IPS-18a (cell line): Measurements from ENCODE around the gene NOS1AP.

Source experiments
- H3K27ac ChIP-seq: one replicate; pipeline ENCODE4 v1.5.1; 2013; ENCODE audit warnings: low read length
- H3K27me3 ChIP-seq: one replicate; pipeline ENCODE4 v1.6.1; 2013; ENCODE audit warnings: mild to moderate bottlenecking, low read length; ENCODE audit not compliant: control insufficient read depth, insufficient read depth
- H3K36me3 ChIP-seq: one replicate; pipeline ENCODE4 v1.6.1; 2013; ENCODE audit warnings: low read depth, low read length; ENCODE audit not compliant: control insufficient read depth
- H3K4me1 ChIP-seq: one replicate; pipeline ENCODE4 v1.6.1; 2013; ENCODE audit warnings: low read depth, low read length; ENCODE audit not compliant: control insufficient read depth
- H3K4me3 ChIP-seq: one replicate; pipeline ENCODE4 v1.5.1; 2013; ENCODE audit warnings: low read length
- H3K9ac ChIP-seq: one replicate; pipeline ENCODE4 v1.6.1; 2013; ENCODE audit warnings: mild to moderate bottlenecking, low read length, moderate library complexity
- H3K9me3 ChIP-seq: one replicate; pipeline ENCODE4 v1.6.1; 2013; ENCODE audit warnings: low read depth, low read length; ENCODE audit not compliant: control insufficient read depth

The NOS1AP gene

GRCh38 chr1:162069334-162070093, at the start of gene NOS1AP:
NOS1AP (plus strand) TSS chr1:162069691; CDS start chr1:162070178, 487 bp downstream.
- H3K9me3 ChIP-seq, result no peaks in the 10 kb centered on the region
- H3K4me3 ChIP-seq, result peak within 1 kb of the TSS; percentile 85
- no peaks in the 10 kb centered on the region for H3K27me3 ChIP-seq
- peaks cover 35% of the 10 kb centered on the region for H3K4me1 ChIP-seq
- peak within 1 kb of the TSS; percentile 60 for H3K9ac ChIP-seq
- no peak within 1 kb of the TSS for H3K27ac ChIP-seq
- no peaks in the 10 kb centered on the region for H3K36me3 ChIP-seq

- Histone ChIP-seq H3K4me3 (no peak overlapping the region), H3K27ac (no peak overlapping the region), H3K9ac (no peak overlapping the region), H3K27me3 (peaks cover 27% of the 10 kb centered on the region), H3K9me3 (no peaks in the 10 kb centered on the region), H3K36me3 (no peaks in the 10 kb centered on the region), H3K4me1 (peaks cover 10% of the 10 kb centered on the region)
Measured at GRCh38 chr1:162020150-162020549, 49.3 kb upstream of the NOS1AP start.

GRCh38 chr1:162021124-162021523, 48.4 kb upstream of the NOS1AP start:
- Histone ChIP-seq H3K4me3 (no peak overlapping the region), H3K36me3 (no peaks in the 10 kb centered on the region), H3K27me3 (peaks cover 37% of the 10 kb centered on the region), H3K9me3 (no peaks in the 10 kb centered on the region), H3K27ac (no peak overlapping the region), H3K4me1 (peaks cover 10% of the 10 kb centered on the region), H3K9ac (no peak overlapping the region)

DNA sequence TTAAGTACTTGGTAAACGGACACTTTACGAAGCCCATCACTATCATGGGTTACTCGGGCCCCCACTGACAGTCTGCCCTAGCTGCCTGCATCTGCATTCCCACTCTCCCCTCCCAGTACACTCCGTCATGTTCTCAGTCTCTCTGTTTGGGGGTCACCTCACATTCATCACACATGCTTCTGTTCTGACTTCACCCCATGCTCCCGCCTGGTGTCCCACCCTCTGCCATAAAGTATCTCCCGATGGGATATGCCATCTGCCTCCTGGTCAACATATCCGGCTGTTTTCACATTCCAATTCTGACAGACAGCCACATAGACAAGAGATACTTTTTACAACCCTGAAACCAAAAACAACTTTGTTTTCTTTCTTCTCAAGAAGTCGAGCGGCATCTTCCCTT, 46.9 kb upstream of the NOS1AP start:
- Histone ChIP-seq H3K4me1 (peaks cover 10% of the 10 kb centered on the region), H3K9me3 (no peaks in the 10 kb centered on the region), H3K9ac (no peak overlapping the region), H3K27ac (no peak overlapping the region), H3K27me3 (peaks cover 46% of the 10 kb centered on the region), H3K4me3 (peak overlapping the region; percentile 58), H3K36me3 (no peaks in the 10 kb centered on the region)

- Histone ChIP-seq H3K4me3 (peak overlapping the region; percentile 58), H3K9ac (peak overlapping the region; percentile 28), H3K4me1 (peaks cover 10% of the 10 kb centered on the region)
Measured at GRCh38 chr1:162023181-162023546, 46.3 kb upstream of the NOS1AP start.

DNA sequence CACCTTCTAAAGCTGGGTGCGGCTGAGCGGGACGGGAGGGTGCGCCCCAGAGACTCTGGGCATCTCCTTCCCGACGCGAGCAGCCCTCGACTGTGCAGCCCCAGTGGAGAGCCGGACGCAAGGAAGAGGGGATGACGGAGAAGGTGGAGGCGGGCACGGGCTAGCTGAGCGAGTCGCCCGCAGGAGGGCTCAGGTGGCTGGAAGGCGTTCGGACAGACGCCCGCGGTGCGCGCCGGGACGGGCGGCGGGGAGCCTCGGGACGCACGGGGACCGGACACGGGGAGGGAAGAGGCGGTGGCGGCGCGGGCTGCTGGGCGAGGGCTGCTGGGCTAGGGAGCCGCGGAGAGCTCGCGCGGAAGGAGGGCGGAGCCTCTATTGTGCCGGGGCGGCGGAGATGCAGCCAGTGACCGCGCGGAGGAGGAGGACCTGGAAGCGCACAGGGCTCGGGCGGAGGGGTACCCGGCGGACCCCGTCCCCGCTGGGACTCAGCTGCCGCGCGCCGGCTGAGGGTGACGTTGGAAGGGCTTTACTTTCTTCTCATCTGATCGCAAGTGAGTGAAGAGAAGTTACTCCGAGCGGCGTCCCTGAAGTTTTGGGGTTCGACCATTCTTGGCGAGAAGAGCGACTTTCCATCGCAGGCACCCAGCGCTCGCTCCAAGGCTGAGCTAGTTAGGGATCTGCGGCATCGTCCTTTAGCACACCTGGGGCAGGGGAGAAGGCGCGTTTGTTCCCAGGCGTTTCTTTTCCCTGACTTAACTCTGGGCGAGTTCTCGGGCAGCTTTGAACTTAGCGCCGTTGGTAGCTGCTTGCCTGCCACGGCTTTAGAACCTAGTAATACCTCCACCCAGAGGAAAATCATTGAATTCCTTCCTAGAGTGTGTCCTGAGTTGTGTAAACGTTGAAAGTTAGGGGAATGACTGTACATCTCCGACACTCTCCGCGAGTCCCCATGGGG, 45.7 kb upstream of the NOS1AP start, which contains the start of gene OLFML2B:
Gene OLFML2B, minus strand, starts transcription at position 323 of the 955 bp plus-strand sequence. CDS start 439 bp downstream, outside the sequence.
- Histone ChIP-seq H3K4me3 (peak within 1 kb of the TSS; percentile 58), H3K27ac (no peak within 1 kb of the TSS), H3K9ac (peak within 1 kb of the TSS; percentile 28), H3K27me3 (peaks cover 46% of the 10 kb centered on the region), H3K36me3 (no peaks in the 10 kb centered on the region), H3K4me1 (peaks cover 10% of the 10 kb centered on the region), H3K9me3 (no peaks in the 10 kb centered on the region)

More at GRCh38 chr1:162023181-162023546, 46.3 kb upstream of the NOS1AP start:
- H3K27me3 ChIP-seq, result peaks cover 46% of the 10 kb centered on the region
- no peaks in the 10 kb centered on the region for H3K36me3 ChIP-seq
- no peak overlapping the region for H3K27ac ChIP-seq
- H3K9me3 ChIP-seq, result no peaks in the 10 kb centered on the region

- Histone ChIP-seq H3K9me3 (no peaks in the 10 kb centered on the region), H3K36me3 (no peaks in the 10 kb centered on the region), H3K27me3 (peaks cover 46% of the 10 kb centered on the region), H3K4me3 (no peak overlapping the region), H3K9ac (no peak overlapping the region), H3K27ac (no peak overlapping the region), H3K4me1 (peaks cover 10% of the 10 kb centered on the region)
Measured at GRCh38 chr1:162025541-162025940, 44.0 kb upstream of the NOS1AP start.

- Histone ChIP-seq H3K4me3 (no peak overlapping the region), H3K4me1 (peaks cover 1% of the 10 kb centered on the region), H3K36me3 (no peaks in the 10 kb centered on the region), H3K27me3 (peaks cover 46% of the 10 kb centered on the region), H3K9me3 (no peaks in the 10 kb centered on the region), H3K27ac (no peak overlapping the region), H3K9ac (no peak overlapping the region)
Measured at GRCh38 chr1:162026881-162027280, 42.6 kb upstream of the NOS1AP start.

- Histone ChIP-seq H3K36me3 (no peaks in the 10 kb centered on the region), H3K4me1 (no peaks in the 10 kb centered on the region), H3K9ac (no peak overlapping the region), H3K27ac (no peak overlapping the region), H3K27me3 (peaks cover 33% of the 10 kb centered on the region), H3K4me3 (no peak overlapping the region), H3K9me3 (no peaks in the 10 kb centered on the region)
Measured at GRCh38 chr1:162028726-162029125, 40.8 kb upstream of the NOS1AP start.

DNA sequence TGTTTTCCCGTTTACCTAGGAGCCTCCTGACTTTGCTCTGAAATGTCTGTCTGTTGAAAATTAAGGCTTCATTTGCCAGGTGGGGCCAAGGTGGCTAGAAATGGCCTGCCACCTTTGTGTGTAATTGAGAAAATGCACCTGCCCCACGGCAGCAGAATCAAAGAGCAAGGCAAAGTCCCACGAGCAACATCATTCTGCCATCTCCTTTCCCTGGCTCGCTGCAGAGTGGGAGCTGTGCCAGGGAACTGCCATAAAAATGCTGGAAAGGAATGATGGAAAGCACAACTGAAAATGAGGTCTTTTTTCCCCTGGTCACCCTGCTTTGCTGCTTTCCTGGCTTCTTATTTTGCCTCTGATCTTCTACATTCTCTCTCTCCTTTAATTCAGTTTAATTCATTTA, 40.3 kb upstream of the NOS1AP start:
- H3K9ac ChIP-seq, result no peak overlapping the region
- H3K27me3 ChIP-seq, result peaks cover 29% of the 10 kb centered on the region
- no peaks in the 10 kb centered on the region for H3K36me3 ChIP-seq
- H3K4me3 ChIP-seq, result no peak overlapping the region
- H3K27ac ChIP-seq, result no peak overlapping the region
- no peaks in the 10 kb centered on the region for H3K9me3 ChIP-seq
- no peaks in the 10 kb centered on the region for H3K4me1 ChIP-seq

GRCh38 chr1:162030759-162031280, 38.7 kb upstream of the NOS1AP start:
- peaks cover 12% of the 10 kb centered on the region for H3K27me3 ChIP-seq
- no peaks in the 10 kb centered on the region for H3K36me3 ChIP-seq
- no peak overlapping the region for H3K9ac ChIP-seq
- H3K4me3 ChIP-seq, result no peak overlapping the region
- H3K9me3 ChIP-seq, result no peaks in the 10 kb centered on the region
- no peak overlapping the region for H3K27ac ChIP-seq
- no peaks in the 10 kb centered on the region for H3K4me1 ChIP-seq
